Cerebellar nuclear complex (tissue), 1 donor: ENCODE data around the gene TXLNB.
"Not testable (repeated sequence)": the region's sequence is repeated elsewhere in the genome, so short reads cannot be mapped to it uniquely, and the experiment has no call there.

ENCODE experiments used
- DNase-seq, 2 experiments: peaks; one replicate each; lab custom pipeline; 2025; lab: John Stamatoyannopoulos, UW

The TXLNB gene

DNA sequence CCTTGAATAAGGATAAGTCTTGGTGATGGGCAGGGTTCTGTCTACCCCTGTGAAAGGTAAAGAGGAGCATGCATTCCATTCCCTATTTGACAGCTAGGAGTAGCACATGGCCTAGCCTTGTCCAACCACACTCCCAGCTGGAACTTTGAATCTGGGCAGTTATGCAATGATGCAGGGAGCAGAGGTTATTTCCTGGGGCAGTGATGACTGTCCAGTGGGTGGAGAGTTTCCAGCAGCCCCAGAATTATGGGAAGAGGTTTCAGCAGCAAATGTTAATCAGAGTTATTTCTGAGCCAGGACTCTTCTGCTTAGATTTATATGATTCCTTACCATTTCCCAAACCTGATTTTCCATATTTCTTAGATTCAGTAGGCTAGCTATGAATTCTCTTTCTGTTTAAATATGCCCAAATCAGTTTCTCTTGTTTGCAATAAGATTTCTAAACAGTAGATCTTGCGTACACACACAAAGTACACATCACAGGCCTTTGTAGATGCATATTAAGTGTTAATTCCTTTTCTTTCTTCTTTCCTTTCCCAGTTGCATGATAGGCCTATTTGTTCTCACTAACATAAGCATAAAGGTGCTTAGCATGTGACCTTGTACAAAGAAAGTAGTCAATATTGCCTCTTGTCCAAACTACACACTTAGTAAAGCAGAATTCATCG is 17.3 kb upstream of the TXLNB start:
- DNase-seq = no peak

GRCh38 chr6:139308286-139308916 is 16.6 kb upstream of the TXLNB start:
- no peak for DNase-seq

GRCh38 chr6:139306291-139306981 is 14.6 kb upstream of the TXLNB start:
- no peak for DNase-seq

GRCh38 chr6:139303185-139303584 is 11.4 kb upstream of the TXLNB start:
- DNase-seq = no peak

DNA sequence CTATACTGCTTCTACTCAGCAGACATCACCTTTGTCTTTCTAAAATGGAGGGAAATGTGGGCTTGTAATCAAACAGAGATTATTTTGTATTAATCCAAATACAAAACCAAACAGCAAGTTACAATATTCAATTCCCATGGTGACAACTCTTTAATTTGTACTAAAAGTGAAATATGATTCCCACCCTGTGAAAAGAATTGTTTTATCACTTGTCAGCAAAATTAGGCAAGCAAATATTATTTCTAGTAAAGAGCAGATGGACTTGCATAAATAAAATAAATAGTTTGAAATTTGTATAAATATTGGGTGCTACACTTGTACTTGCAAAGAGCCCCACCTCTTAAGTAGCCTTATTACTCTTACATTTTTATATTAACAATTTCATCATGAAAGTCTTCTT is 6.1 kb upstream of the TXLNB start:
- DNase-seq = no peak

- DNase-seq = no peak
These were observed 5.1 kb upstream of the TXLNB start for GRCh38 chr6:139296927-139297326.

DNA sequence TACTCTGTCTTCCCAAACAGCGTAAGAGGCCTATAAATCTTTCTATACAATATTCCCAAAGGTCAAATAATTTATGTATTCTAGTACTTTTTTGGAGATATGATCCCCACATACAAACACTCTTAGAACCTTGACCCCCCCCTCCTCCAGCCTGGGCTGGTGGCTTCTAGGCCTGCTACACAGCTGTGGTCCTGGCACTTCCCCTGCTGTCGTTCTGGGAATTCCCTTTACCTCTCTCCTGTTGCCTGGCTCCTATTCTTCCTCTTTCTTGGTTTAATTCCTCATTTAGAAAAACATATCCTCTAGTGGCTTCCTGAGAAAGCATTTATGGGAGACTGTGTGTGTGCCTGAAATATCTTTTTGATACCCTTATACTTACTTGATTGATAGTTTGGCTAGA is 4.1 kb upstream of the TXLNB start:
- no peak for DNase-seq

DNA sequence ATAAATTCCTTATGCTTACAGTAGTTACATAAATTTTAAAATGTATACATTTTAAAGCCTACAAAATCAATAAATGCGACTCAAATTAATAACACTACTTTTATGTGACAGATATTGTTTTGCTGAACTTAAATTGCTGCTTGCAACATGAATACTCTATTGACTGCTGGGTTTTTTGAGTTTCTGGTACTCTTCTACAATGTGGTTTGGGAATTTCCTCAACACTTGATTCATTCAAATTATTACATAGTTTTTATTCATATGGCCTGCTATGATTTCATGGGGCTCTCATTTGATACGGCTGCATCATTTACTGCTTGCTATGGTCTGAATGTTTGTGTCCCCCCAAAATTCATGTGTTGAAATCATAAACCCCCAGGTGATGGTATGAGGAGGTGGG is 2.3 kb upstream of the TXLNB start:
- no peak for DNase-seq

GRCh38 chr6:139293230-139293629 is 1.4 kb upstream of the TXLNB start:
- DNase-seq = not testable (repeated sequence)

DNA sequence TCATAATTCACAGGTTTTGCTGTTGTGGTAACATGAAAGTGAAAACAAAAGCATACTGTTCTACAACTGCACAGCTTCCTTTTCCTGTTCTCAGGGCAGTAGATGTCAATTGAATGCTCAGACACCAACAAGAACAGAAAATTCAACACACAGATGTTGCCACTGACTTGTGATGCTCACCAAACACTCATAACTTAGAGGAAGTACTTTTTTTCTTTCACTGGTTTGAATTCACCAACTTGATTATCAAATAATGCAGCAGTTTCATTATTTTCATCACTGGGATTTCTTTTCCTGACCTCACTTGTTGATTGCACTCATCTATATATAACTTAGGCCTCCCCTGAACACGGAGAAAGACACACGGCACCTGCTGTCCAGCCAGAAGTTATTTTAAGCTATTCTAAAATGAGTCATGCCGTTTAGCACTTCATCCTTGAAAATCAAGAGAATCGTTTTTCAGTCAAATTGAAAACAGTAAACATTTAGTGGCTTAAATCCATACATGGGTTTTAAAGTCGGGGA is 949 bp downstream of the TXLNB start:
- no peak for DNase-seq

GRCh38 chr6:139289233-139289632 is 2.6 kb downstream of the TXLNB start:
- no peak for DNase-seq

- no peak for DNase-seq
These were observed 3.2 kb downstream of the TXLNB start for GRCh38 chr6:139288496-139289040.

GRCh38 chr6:139287868-139288267 is 3.9 kb downstream of the TXLNB start:
- DNase-seq = no peak

DNA sequence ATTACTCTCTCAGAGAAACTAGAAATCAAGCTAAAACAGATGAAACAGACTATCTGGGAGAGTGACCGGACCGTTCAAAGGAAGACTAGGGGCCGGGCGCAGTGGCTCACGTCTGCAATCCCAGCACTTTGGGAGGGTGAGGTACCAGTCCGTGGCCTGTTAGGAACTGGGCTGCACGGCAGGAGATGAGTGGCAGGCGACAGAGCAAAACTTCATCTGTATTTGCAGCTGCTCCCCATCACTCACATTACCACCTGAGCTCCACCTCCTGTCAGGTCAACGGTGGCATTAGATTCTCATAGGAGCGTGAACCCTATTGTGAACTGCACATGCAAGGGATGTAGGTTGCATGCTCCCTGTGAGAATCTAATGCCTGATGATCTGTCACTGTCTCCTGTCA is 5.4 kb downstream of the TXLNB start:
- not testable (repeated sequence) for DNase-seq

GRCh38 chr6:139285590-139285989 is 6.2 kb downstream of the TXLNB start:
- no peak for DNase-seq

DNA sequence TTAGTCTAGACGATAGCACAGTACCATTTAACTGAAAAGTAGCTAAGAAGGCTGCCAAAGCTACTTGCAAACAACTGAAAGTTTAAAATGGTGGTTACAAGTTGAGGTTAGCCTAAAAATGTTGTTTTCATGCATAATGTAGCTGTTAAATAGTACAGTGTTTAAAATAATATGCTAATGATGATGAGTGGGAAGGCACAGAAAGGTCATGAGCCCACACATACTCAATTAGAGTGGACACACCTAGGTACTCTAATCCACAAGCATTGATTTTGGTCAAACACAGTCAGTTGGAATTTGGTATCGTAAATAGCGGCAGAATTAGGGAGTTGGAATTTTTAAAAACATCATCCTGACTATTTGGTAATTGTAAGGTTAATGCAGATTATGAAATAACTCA is 7.0 kb downstream of the TXLNB start:
- DNase-seq = no peak

DNA sequence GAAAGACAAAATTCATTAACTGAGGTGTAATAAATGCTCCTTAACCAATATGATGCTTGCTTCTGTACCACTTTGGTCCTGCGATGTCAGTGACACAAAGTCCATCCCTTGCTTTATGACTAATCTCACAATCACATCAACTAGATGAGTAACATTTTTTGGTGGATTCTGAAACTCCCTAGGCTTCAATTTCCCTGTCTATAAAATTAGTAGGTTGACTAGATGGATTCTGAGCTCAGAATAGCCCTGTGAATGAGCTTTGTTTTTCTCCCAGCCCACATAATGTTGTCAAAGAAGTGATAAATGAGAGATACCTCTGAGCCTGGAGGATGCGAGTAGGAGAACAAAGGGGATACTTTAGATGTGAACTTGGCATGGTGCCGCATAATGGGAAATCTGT is 9.1 kb downstream of the TXLNB start:
- DNase-seq = no peak

- DNase-seq = no peak
These were observed 13.6 kb downstream of the TXLNB start for GRCh38 chr6:139278190-139278589.

DNA sequence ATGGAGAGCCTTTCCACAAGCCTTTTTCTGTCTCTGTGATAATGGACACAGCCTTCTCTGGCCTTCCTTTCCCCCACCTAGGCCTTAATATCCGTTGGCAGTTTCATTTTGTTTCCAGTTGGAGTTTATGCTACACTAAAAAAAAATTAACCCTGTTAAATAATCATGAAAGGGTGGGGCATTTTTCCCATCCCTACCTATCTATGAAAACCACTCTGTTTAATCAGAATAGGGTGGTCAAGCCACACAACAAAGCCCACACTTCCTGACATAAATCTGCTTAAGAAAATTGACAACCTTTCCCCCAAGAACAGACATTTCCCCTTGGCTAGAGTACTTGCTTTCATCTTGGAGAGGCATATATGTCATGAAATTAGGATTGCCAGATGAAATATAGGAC is 14.2 kb downstream of the TXLNB start:
- DNase-seq = no peak

GRCh38 chr6:139277161-139277560 is 14.6 kb downstream of the TXLNB start:
- no peak for DNase-seq

GRCh38 chr6:139275279-139276055 is 16.3 kb downstream of the TXLNB start:
- DNase-seq = no peak

- DNase-seq = no peak
These were observed 20.7 kb downstream of the TXLNB start for GRCh38 chr6:139271056-139271455.
